GM21717 (cell line): ENCODE results near the gene MMP27.
"Not testable (repeated sequence)": the region's sequence is repeated elsewhere in the genome, so short reads cannot be mapped to it uniquely, and the experiment has no call there.

Source experiments
- ATAC-seq: cut with Tn5 transposase; IDR thresholded peaks from one replicate; pipeline ENCODE4 v1.9.1; 2021; ENCODE audit warnings: mild to moderate bottlenecking, moderate library complexity; ENCODE audit not compliant: unreplicated experiment

MMP27 gene

GRCh38 chr11:102705626-102706025 lies at the start of gene MMP27:
MMP27 (minus strand) TSS chr11:102705769; CDS start chr11:102705714, 55 bp downstream.
- no peak for ATAC-seq

GRCh38 chr11:102753267-102753666 lies 47.7 kb upstream of the MMP27 start:
- no peak for ATAC-seq

- ATAC-seq: no peak
Measured at GRCh38 chr11:102751673-102752072, 46.1 kb upstream of the MMP27 start.

GRCh38 chr11:102749101-102749722 lies 43.6 kb upstream of the MMP27 start:
- ATAC-seq: no peak

GRCh38 chr11:102746746-102747578 lies 41.4 kb upstream of the MMP27 start:
- ATAC-seq: not testable (repeated sequence)

- no peak for ATAC-seq
Measured at GRCh38 chr11:102734650-102735049, 29.1 kb upstream of the MMP27 start.

- ATAC-seq: peak; percentile 84
Measured at GRCh38 chr11:102733232-102733875, 27.8 kb upstream of the MMP27 start.

- not testable (repeated sequence) for ATAC-seq
Measured at GRCh38 chr11:102730944-102731343, 25.4 kb upstream of the MMP27 start.

GRCh38 chr11:102729849-102730815 lies 24.6 kb upstream of the MMP27 start:
- no peak for ATAC-seq

GRCh38 chr11:102727890-102728289 lies 22.3 kb upstream of the MMP27 start:
- no peak for ATAC-seq

GRCh38 chr11:102724904-102725500 lies 19.4 kb upstream of the MMP27 start, which contains the start of gene MMP8:
MMP8 (minus strand) TSS chr11:102724954; CDS start chr11:102724855, 99 bp downstream.
- ATAC-seq: no peak

- ATAC-seq: no peak
Measured at GRCh38 chr11:102722821-102723220, 17.3 kb upstream of the MMP27 start.

- ATAC-seq: no peak
Measured at GRCh38 chr11:102719620-102720277, 14.2 kb upstream of the MMP27 start.

GRCh38 chr11:102717280-102717679 lies 11.7 kb upstream of the MMP27 start:
- no peak for ATAC-seq

GRCh38 chr11:102716527-102716926 lies 11.0 kb upstream of the MMP27 start:
- no peak for ATAC-seq

- ATAC-seq: no peak
Measured at GRCh38 chr11:102712137-102712536, 6.6 kb upstream of the MMP27 start.

GRCh38 chr11:102709201-102709945 lies 3.8 kb upstream of the MMP27 start:
- ATAC-seq: no peak

GRCh38 chr11:102708654-102709053 lies 3.1 kb upstream of the MMP27 start:
- ATAC-seq: no peak

- no peak for ATAC-seq
Measured at GRCh38 chr11:102704841-102705240, 728 bp downstream of the MMP27 start.
